Measurements from ENCODE around the gene IQGAP3. TPM values are rescaled to one million over a fixed set of nuclear protein-coding genes. Genes with fewer than 3 reads are reported as not detected.

Gene IQGAP3
- total and polyA plus RNA-seq, 2 of the 4 experiments (the other 2 are of a cell fraction): 12.5 to 13.6 TPM

GRCh38 chr1:156618853-156619581 lies 46.7 kb upstream of the IQGAP3 start, which contains the start of gene HAPLN2:
Gene HAPLN2 (plus strand): TSS chr1:156619415. CDS start chr1:156623491, 4,076 bp downstream.
- no peak within 1 kb of the TSS for H3K27ac ChIP-seq (ENCODE audit: insufficient read depth, low read length)
- TF ChIP-seq MAZ (IDR thresholded peaks at IDR 0.05; ENCODE audit: borderline replicate concordance, low read depth, low read length) (no peak), MXI1 (IDR thresholded peaks at IDR 0.05; ENCODE audit: borderline replicate concordance, low read depth, low read length) (no peak), RFX5 (IDR thresholded peaks at IDR 0.05; ENCODE audit: low read depth, low read length) (no peak)
- TF ChIP-seq, protein P1, sequence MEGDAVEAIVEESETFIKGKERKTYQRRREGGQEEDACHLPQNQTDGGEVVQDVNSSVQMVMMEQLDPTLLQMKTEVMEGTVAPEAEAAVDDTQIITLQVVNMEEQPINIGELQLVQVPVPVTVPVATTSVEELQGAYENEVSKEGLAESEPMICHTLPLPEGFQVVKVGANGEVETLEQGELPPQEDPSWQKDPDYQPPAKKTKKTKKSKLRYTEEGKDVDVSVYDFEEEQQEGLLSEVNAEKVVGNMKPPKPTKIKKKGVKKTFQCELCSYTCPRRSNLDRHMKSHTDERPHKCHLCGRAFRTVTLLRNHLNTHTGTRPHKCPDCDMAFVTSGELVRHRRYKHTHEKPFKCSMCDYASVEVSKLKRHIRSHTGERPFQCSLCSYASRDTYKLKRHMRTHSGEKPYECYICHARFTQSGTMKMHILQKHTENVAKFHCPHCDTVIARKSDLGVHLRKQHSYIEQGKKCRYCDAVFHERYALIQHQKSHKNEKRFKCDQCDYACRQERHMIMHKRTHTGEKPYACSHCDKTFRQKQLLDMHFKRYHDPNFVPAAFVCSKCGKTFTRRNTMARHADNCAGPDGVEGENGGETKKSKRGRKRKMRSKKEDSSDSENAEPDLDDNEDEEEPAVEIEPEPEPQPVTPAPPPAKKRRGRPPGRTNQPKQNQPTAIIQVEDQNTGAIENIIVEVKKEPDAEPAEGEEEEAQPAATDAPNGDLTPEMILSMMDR (conservative IDR thresholded peaks at IDR 0.05; ENCODE audit: low read depth, low read length): peak; percentile 20; the same call in 1 of the 2 replicates
- H3K9ac ChIP-seq (ENCODE audit: low read depth, low read length): no peak within 1 kb of the TSS
- no peaks in the 10 kb centered on the region for H3K9me1 ChIP-seq (ENCODE audit: insufficient read depth, low read length)
- no peak within 1 kb of the TSS for H2BK120ac ChIP-seq (ENCODE audit: low read depth, low read length)
- no peak within 1 kb of the TSS for H3K18ac ChIP-seq (ENCODE audit: low read depth, low read length)
- no TSS peak for BruUV-seq (replicated peaks)
- H3K14ac ChIP-seq (replicated peaks; ENCODE audit: low read depth, low read length): no peak within 1 kb of the TSS
- no peaks in the 10 kb centered on the region for H3K79me1 ChIP-seq (ENCODE audit: low read depth in 1 of 2, low read length in 2 of 2)
- no peak within 1 kb of the TSS for H4K5ac ChIP-seq (ENCODE audit: low read depth, low read length)
- no peak within 1 kb of the TSS for H3K4ac ChIP-seq (ENCODE audit: low read depth, low read length)
- H3K23ac ChIP-seq (ENCODE audit: low read depth, low read length): no peak within 1 kb of the TSS
- H4K20me1 ChIP-seq (ENCODE audit: insufficient read depth, low read length): no peaks in the 10 kb centered on the region; the same call in 1 of the 2 replicates
- no peak for DNase-seq
- H4K8ac ChIP-seq (ENCODE audit: low read depth in 2 of 2, low read length in 2 of 2): no peak within 1 kb of the TSS
- intact Hi-C loops (cut with micrococcal nuclease): no loop called here
- no peak within 1 kb of the TSS for H2AK5ac ChIP-seq (ENCODE audit: low read depth, low read length)
- peak; percentile 32; the same call in 1 of the 2 replicates for ATAC-seq (ENCODE audit: low read depth)
- no peak within 1 kb of the TSS for H2BK20ac ChIP-seq (ENCODE audit: low read depth, low read length)
- H3K4me2 ChIP-seq (ENCODE audit: low read depth, low read length): no peak within 1 kb of the TSS
- H4K91ac ChIP-seq (ENCODE audit: insufficient read depth, low read depth, low read length): no peak within 1 kb of the TSS
- POLR2A ChIA-PET (ENCODE audit: unreplicated experiment): no interaction called here
- no peak within 1 kb of the TSS for H3K4me3 ChIP-seq (ENCODE audit: insufficient read depth, low read depth, low read length)
- peaks cover 4% of the 10 kb centered on the region; the same call in 1 of the 2 replicates for H3K4me1 ChIP-seq (ENCODE audit: control insufficient read depth, insufficient read depth, low read length)
- WGBS, 2 experiments (ENCODE audit: extremely low coverage in 2 of 2, insufficient read length in 1 of 2): no CpG with 5 or more reads among the region's 7 CpGs
- H3K9me3 ChIP-seq (ENCODE audit: control insufficient read depth, insufficient read depth, low read length): no peaks in the 10 kb centered on the region
- H2BK15ac ChIP-seq (ENCODE audit: low read depth, low read length): no peak within 1 kb of the TSS
- H2AK9ac ChIP-seq (replicated peaks; ENCODE audit: low read depth, low read length, poor library complexity): no peak within 1 kb of the TSS
- H3K27me3 ChIP-seq (ENCODE audit: control insufficient read depth, insufficient read depth, low read length): peaks cover 67% of the 10 kb centered on the region
- H3K36me3 ChIP-seq (ENCODE audit: control insufficient read depth, insufficient read depth, low read length): no peaks in the 10 kb centered on the region
- in situ Hi-C loops (cut with MboI; ENCODE audit: low sequenced_read_pairs): no loop called here
- CTCF ChIA-PET: interaction anchor here (1.3 kb wide), 1 partner anchor 107 kb away, joined by 4 read pairs; no protein-coding TSS in a partner anchor
- dilution Hi-C loops (cut with HindIII; ENCODE audit: low sequenced_read_pairs, unreplicated experiment): no loop called here
- H2AFZ ChIP-seq (replicated peaks; ENCODE audit: low read length, poor library complexity): no peak within 1 kb of the TSS
- no peak within 1 kb of the TSS for H2BK5ac ChIP-seq (ENCODE audit: low read depth, low read length, poor library complexity, severe bottlenecking)
- no peak within 1 kb of the TSS for H3K56ac ChIP-seq (ENCODE audit: extremely low read depth, insufficient read depth, low read length)
